Measurements from ENCODE around the gene PJA1.

The PJA1 gene

GRCh38 chrX:69142788-69143469 lies 22.3 kb downstream of the PJA1 start:
- DNase-seq, result no peak

GRCh38 chrX:69140837-69141236 lies 24.4 kb downstream of the PJA1 start:
- DNase-seq, result no peak

- no peak for DNase-seq
Observed at GRCh38 chrX:69139516-69139915, 25.7 kb downstream of the PJA1 start.

- no peak for DNase-seq
Observed at GRCh38 chrX:69138512-69138911, 26.7 kb downstream of the PJA1 start.

- no peak for DNase-seq
Observed at GRCh38 chrX:69138118-69138390, 27.2 kb downstream of the PJA1 start.

GRCh38 chrX:69137371-69138117 lies 27.7 kb downstream of the PJA1 start:
- DNase-seq, result no peak

GRCh38 chrX:69136546-69137331 lies 28.5 kb downstream of the PJA1 start:
- DNase-seq, result no peak

GRCh38 chrX:69133921-69134542 lies 31.2 kb downstream of the PJA1 start:
- no peak for DNase-seq

- no peak for DNase-seq
Observed at GRCh38 chrX:69131886-69132285, 33.4 kb downstream of the PJA1 start.

- DNase-seq, result no peak
Observed at GRCh38 chrX:69130439-69130838, 34.8 kb downstream of the PJA1 start.

GRCh38 chrX:69128588-69128987 lies 36.7 kb downstream of the PJA1 start:
- no peak for DNase-seq

GRCh38 chrX:69127466-69127865 lies 37.8 kb downstream of the PJA1 start:
- DNase-seq, result no peak

GRCh38 chrX:69126642-69127041 lies 38.6 kb downstream of the PJA1 start:
- no peak for DNase-seq

GRCh38 chrX:69125094-69125493 lies 40.2 kb downstream of the PJA1 start:
- DNase-seq, result no peak

- DNase-seq, result no peak
Observed at GRCh38 chrX:69124108-69124507, 41.1 kb downstream of the PJA1 start.

GRCh38 chrX:69123481-69123880 lies 41.8 kb downstream of the PJA1 start:
- DNase-seq, result no peak

- DNase-seq, result no peak
Observed at GRCh38 chrX:69121321-69122000, 43.8 kb downstream of the PJA1 start.

- DNase-seq, result no peak
Observed at GRCh38 chrX:69120476-69120875, 44.8 kb downstream of the PJA1 start.

- DNase-seq, result no peak
Observed at GRCh38 chrX:69119122-69119521, 46.1 kb downstream of the PJA1 start.

- no peak for DNase-seq
Observed at GRCh38 chrX:69117876-69118526, 47.3 kb downstream of the PJA1 start.

- DNase-seq, result no peak
Observed at GRCh38 chrX:69116077-69116476, 49.2 kb downstream of the PJA1 start.

GRCh38 chrX:69113723-69114122 lies 51.5 kb downstream of the PJA1 start:
- no peak for DNase-seq
